Kidney (tissue), 14 donors: ENCODE data around the gene TJP1. TPM values are rescaled to one million over a fixed set of nuclear protein-coding genes. Genes with fewer than 3 reads are reported as not detected.

ENCODE experiments used
- DNase-seq, 5 donors: peaks; one replicate each; pipeline ENCODE4 v3.0.0-alpha.2; 2013 to 2020
- FAIRE-seq: peaks from 2 replicates; lab custom pipeline; 2012; peaks lifted over from hg19 to GRCh38; lab: Jason Lieb, UNC
- H3K27ac ChIP-seq, 2 donors: one replicate each; pipeline ENCODE4 v1.7.0; 2013; ENCODE audit warnings: low read depth in 2 of 2, low read length in 2 of 2, inconsistent platforms in 1 of 2
- H3K27me3 ChIP-seq: one replicate; pipeline ENCODE4 v1.7.1; 2013; ENCODE audit warnings: low read length, inconsistent platforms; ENCODE audit not compliant: control insufficient read depth, insufficient read depth
- H3K36me3 ChIP-seq, 3 donors: one replicate each; pipeline versions ENCODE4 v1.7.0 to v1.7.1; 2013; ENCODE audit warnings: low read length in 3 of 3, control low read depth in 1 of 3, inconsistent platforms in 1 of 3; ENCODE audit not compliant: insufficient read depth in 3 of 3, control insufficient read depth in 2 of 3
- H3K4me1 ChIP-seq, 3 donors: one replicate each; pipeline versions ENCODE4 v1.7.0 to v1.7.1; 2013; ENCODE audit warnings: low read length in 3 of 3, inconsistent platforms in 1 of 3, low read depth in 1 of 3; ENCODE audit not compliant: control insufficient read depth in 2 of 3, insufficient read depth in 2 of 3
- H3K4me3 ChIP-seq, 3 donors: one replicate each; pipeline versions ENCODE4 v1.7.0 to v1.8.1; 2013; ENCODE audit warnings: low read length in 3 of 3, control low read depth in 1 of 3, inconsistent platforms in 1 of 3
- H3K9ac ChIP-seq, 3 donors: one replicate each; pipeline versions ENCODE4 v1.7.0 to v1.7.1; 2013; ENCODE audit warnings: low read length in 3 of 3, control low read depth in 1 of 3, inconsistent platforms in 1 of 3
- H3K9me3 ChIP-seq, 3 donors: one replicate each; pipeline versions ENCODE4 v1.7.0 to v1.7.1; 2013; ENCODE audit warnings: low read length in 3 of 3, control low read depth in 1 of 3, inconsistent platforms in 1 of 3; ENCODE audit not compliant: control insufficient read depth in 2 of 3, insufficient read depth in 1 of 3
- CTCF ChIP-seq: IDR thresholded peaks from 3 replicates; pipeline ENCODE4 v1.5.1; 2012; ENCODE audit warnings: mild to moderate bottlenecking, moderate library complexity, borderline replicate concordance; ENCODE audit not compliant: insufficient read depth; ENCODE audit errors: extremely low read depth
- intact Hi-C: fragments of 100-400 bp; cut with DNase I; formaldehyde crosslinking; loops from one replicate; pipeline ENCODE4 v1.11.1; 2022
- polyA plus RNA-seq: library from polyadenylated mRNA; stranded (reverse); fragments of 350-450 nt; fragmentation: Illumina TruSeq; extraction: RNeasy Lipid Tissue Mini Kit (QIAGEN cat#74804); gene quantifications from one replicate; pipeline ENCODE4 v1.2.3, GENCODE V29; 2014; ENCODE audit warnings: low read depth, low replicate concordance; ENCODE audit not compliant: insufficient read depth
- total RNA-seq: library from RNA; stranded (reverse); fragmentation: NEBNext Ultra II Directional; extraction: Animal tissue kit (Norgen Biotek cat#: 25700); gene quantifications from one replicate; pipeline ENCODE4 v1.2.1, GENCODE V29; 2021
- donor health status: control.
- donor health status: control.
- donor health status: control.
- donor health status: control.
- donor health status: control.
- donor health status: DM: yes; HTN: yes; CAD: no.
- donor health status: Normal renal cell carcinoma (clear cell type).

The TJP1 gene
- total and polyA plus RNA-seq, 2 donors from 2014 or later = 17.7 to 121 TPM

GRCh38 chr15:29685156-29686078 lies 136.9 kb downstream of the TJP1 start:
- H3K27me3 ChIP-seq = no peaks in the 10 kb centered on the region
- TF ChIP-seq CTCF = no peak

GRCh38 chr15:29682781-29683180 lies 139.5 kb downstream of the TJP1 start:
- FAIRE-seq = no peak

More at GRCh38 chr15:29685156-29686078, 136.9 kb downstream of the TJP1 start:
- Histone ChIP-seq H3K4me3 (no peak overlapping the region), H3K27ac (no peak overlapping the region), H3K9ac (no peak overlapping the region), H3K4me1 (peaks cover 0 to 18% (median 8%) of the 10 kb centered on the region in 3 donors), H3K36me3 (no peaks in the 10 kb centered on the region), H3K9me3 (no peaks in the 10 kb centered on the region)
- intact Hi-C loops = no loop called here
- FAIRE-seq (no peak), DNase-seq (peak in 3 of 5 donors; percentile 31 to 39 (median 38))

GRCh38 chr15:29682361-29682760 lies 139.9 kb downstream of the TJP1 start:
- no peaks in the 10 kb centered on the region for H3K9me3 ChIP-seq
- no peaks in the 10 kb centered on the region for H3K27me3 ChIP-seq
- TF ChIP-seq CTCF = no peak
- peaks cover 0 to 9% (median 5%) of the 10 kb centered on the region in 3 donors for H3K4me1 ChIP-seq
- H3K4me3 ChIP-seq = no peak overlapping the region
- H3K27ac ChIP-seq = no peak overlapping the region
- H3K36me3 ChIP-seq = no peaks in the 10 kb centered on the region
- intact Hi-C loops = no loop called here
- FAIRE-seq (no peak), DNase-seq (no peak)
- no peak overlapping the region for H3K9ac ChIP-seq

More at GRCh38 chr15:29682781-29683180, 139.5 kb downstream of the TJP1 start:
- Histone ChIP-seq H3K36me3 (no peaks in the 10 kb centered on the region), H3K4me3 (no peak overlapping the region), H3K27ac (no peak overlapping the region), H3K4me1 (peaks cover 0 to 13% (median 8%) of the 10 kb centered on the region in 3 donors), H3K27me3 (no peaks in the 10 kb centered on the region), H3K9ac (no peak overlapping the region), H3K9me3 (no peaks in the 10 kb centered on the region)
- no peak for TF ChIP-seq CTCF
- intact Hi-C loops = no loop called here
- DNase-seq = no peak
